ENCODE measurements around the gene GTSE1. TPM values are rescaled to one million over a fixed set of nuclear protein-coding genes. Genes with fewer than 3 reads are reported as not detected.

Gene GTSE1
- total and polyA plus RNA-seq, 2 of the 13 experiments (the other 11 are each of a cell fraction or from before 2014, with no cell fraction given), result 10.7 to 13.5 TPM

DNA sequence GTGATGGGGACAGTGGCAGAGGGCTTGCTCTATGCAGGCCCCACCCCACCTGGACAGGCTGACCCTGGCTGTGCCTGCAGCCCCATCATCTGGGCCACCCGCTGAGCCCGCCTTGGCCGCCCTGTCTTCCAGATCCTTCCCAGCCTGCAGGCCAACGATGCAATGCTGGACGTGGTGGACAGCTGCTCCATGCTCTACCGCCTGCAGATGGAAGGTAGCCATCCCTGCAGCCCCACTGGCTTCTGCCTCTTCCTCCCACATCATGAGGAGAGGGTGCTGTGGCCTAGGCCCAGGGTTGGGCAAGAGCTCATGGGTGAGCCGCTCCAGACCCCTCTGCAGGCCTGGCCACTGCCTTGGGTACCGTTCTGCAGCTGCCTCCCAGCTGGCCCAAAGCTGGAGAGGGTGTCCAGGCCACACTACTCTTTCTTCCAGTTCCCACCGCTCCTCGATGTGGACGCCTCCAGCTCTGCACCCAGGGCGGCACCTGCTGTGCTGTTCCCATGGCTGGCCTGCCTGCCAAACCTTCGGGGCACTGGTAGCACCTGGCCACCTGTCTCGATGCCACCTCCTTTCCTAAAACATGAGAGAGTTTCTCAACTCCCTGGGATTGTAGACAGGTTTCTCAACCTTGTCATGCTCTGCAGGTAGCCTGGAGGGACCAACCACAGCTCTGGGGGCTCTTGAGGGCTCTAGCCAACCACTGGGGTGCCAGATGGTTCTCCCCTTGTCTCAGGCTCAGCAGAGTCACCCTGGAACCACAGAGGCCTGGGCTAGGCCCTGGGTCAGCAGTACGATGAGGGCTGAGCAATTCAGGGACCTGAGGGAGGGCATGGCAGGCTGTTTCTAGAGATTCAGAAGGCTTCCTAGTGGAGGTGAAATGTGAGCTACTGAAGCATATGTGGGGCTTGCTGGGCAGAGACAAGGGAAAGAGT lies 9.5 kb upstream of the GTSE1 start:
- POLR2A ChIA-PET, result interaction anchor here (1.0 to 4.2 kb wide), 4 partner anchors 9 to 158 kb away, joined by 3 to 33 read pairs (median 4); partner anchors contain the start of genes GTSE1 and TTC38
- Histone ChIP-seq H3K4me2 (ENCODE audit: low read depth, low read length) (no peak overlapping the region), H3K9me3 (ENCODE audit: low read length) (no peaks in the 10 kb centered on the region), H3K79me2 (ENCODE audit: insufficient read depth, low read length) (no peaks in the 10 kb centered on the region), H3K27me3 (ENCODE audit: control insufficient read depth in 1 of 2, insufficient read depth in 2 of 2, low read length in 2 of 2) (no peaks in the 10 kb centered on the region), H4K20me1 (ENCODE audit: insufficient read depth, low read length) (no peaks in the 10 kb centered on the region), H3K4me3 (replicated peaks in 1 of 3; ENCODE audit: insufficient read depth in 1 of 3, low read depth in 2 of 3, low read length in 3 of 3) (no peak overlapping the region), H2AFZ (ENCODE audit: low read length) (no peak overlapping the region), H3K4me1 (ENCODE audit: insufficient read depth, low read length) (no peaks in the 10 kb centered on the region), H3K27ac (ENCODE audit: extremely low read length, insufficient read depth, low read length) (no peak overlapping the region), H3K36me3 (replicated peaks in 1 of 2; ENCODE audit: control insufficient read depth in 1 of 2, insufficient read depth in 2 of 2, low read length in 2 of 2) (peaks cover 49 to 85% of the 10 kb centered on the region in 2 experiments), H3K9ac (ENCODE audit: insufficient read depth, low read depth, low read length) (no peak overlapping the region)
- WGBS (ENCODE audit: low lambda C conversion rate), result 98% methylated on average over 11 of the region's 15 CpGs
- no TSS peak for BruUV-seq (replicated peaks)
- ATAC-seq (no peak), FAIRE-seq (no peak), DNase-seq (ENCODE audit: low spot score) (no peak)
- in situ Hi-C loops (cut with HindIII; ENCODE audit: extremely low pct_ligation_motif_present, low pct_unique_long_range_greater_than_20kb), result no loop called here
- intact Hi-C loops (cut with micrococcal nuclease; ENCODE audit: unreplicated experiment), result no loop called here
- CTCF ChIA-PET (ENCODE audit: low intra/inter-chr PET ratio, low total read pairs), result no interaction called here
- TF ChIP-seq, protein P1, sequence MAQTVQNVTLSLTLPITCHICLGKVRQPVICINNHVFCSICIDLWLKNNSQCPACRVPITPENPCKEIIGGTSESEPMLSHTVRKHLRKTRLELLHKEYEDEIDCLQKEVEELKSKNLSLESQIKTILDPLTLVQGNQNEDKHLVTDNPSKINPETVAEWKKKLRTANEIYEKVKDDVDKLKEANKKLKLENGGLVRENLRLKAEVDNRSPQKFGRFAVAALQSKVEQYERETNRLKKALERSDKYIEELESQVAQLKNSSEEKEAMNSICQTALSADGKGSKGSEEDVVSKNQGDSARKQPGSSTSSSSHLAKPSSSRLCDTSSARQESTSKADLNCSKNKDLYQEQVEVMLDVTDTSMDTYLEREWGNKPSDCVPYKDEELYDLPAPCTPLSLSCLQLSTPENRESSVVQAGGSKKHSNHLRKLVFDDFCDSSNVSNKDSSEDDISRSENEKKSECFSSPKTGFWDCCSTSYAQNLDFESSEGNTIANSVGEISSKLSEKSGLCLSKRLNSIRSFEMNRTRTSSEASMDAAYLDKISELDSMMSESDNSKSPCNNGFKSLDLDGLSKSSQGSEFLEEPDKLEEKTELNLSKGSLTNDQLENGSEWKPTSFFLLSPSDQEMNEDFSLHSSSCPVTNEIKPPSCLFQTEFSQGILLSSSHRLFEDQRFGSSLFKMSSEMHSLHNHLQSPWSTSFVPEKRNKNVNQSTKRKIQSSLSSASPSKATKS (CRISPR knock-in tag; IDR thresholded peaks at IDR 0.05), result no peak
- TF ChIP-seq ZNF570 (CRISPR knock-in tag; IDR thresholded peaks at IDR 0.05; ENCODE audit: borderline replicate concordance) (no peak), HDAC2 (CRISPR knock-in tag; IDR thresholded peaks at IDR 0.05) (no peak), RBM39 (IDR thresholded peaks at IDR 0.05; ENCODE audit: low read depth, low read length, poor library complexity, severe bottlenecking) (no peak), SALL2 (CRISPR knock-in tag; IDR thresholded peaks at IDR 0.05) (no peak), ATF7-NPFF (CRISPR knock-in tag; IDR thresholded peaks at IDR 0.05; ENCODE audit: low read depth) (no peak), ZFP90 (CRISPR knock-in tag; IDR thresholded peaks at IDR 0.05; ENCODE audit: borderline replicate concordance) (no peak), RBM22 (optimal IDR thresholded peaks at IDR 0.05; ENCODE audit: low read length) (peak; percentile 5), TMF1 (CRISPR knock-in tag; IDR thresholded peaks at IDR 0.05; ENCODE audit: low read depth) (no peak), HNRNPLL (IDR thresholded peaks at IDR 0.05; ENCODE audit: low read depth, low read length, poor library complexity, severe bottlenecking) (no peak), AGO2 (optimal IDR thresholded peaks at IDR 0.05; ENCODE audit: low read depth, low read length) (peak; percentile 91), PRMT3 (CRISPR knock-in tag; IDR thresholded peaks at IDR 0.05; ENCODE audit: borderline replicate concordance, low read depth) (no peak), ZNF430 (CRISPR knock-in tag; IDR thresholded peaks at IDR 0.05) (no peak), BHLHE40 (IDR thresholded peaks at IDR 0.05; ENCODE audit: low read length) (no peak), HNF4G (IDR thresholded peaks at IDR 0.05; ENCODE audit: borderline replicate concordance, low read depth, low read length) (no peak), HNF4G (CRISPR knock-in tag; IDR thresholded peaks at IDR 0.05; ENCODE audit: borderline replicate concordance, low read depth) (no peak), ZNF414 (CRISPR knock-in tag; IDR thresholded peaks at IDR 0.05) (no peak), KDM5A (IDR thresholded peaks at IDR 0.05; ENCODE audit: borderline replicate concordance, low read length) (no peak), RFXAP (CRISPR knock-in tag; IDR thresholded peaks at IDR 0.05; ENCODE audit: borderline replicate concordance) (no peak), ZNF891 (CRISPR knock-in tag; IDR thresholded peaks at IDR 0.05) (0 out of 2 replicates have a peak, but pooled peaks have one; percentile 45), ZNF441 (CRISPR knock-in tag; IDR thresholded peaks at IDR 0.05; ENCODE audit: borderline replicate concordance) (no peak)

Data from HepG2 (cell line).